ENCODE measurements around the gene PREX1. TPM values are rescaled to one million over a fixed set of nuclear protein-coding genes. Genes with fewer than 3 reads are reported as not detected.

PREX1 gene
- total RNA-seq, 1 donor from 2014 or later: 17.7 TPM

DNA sequence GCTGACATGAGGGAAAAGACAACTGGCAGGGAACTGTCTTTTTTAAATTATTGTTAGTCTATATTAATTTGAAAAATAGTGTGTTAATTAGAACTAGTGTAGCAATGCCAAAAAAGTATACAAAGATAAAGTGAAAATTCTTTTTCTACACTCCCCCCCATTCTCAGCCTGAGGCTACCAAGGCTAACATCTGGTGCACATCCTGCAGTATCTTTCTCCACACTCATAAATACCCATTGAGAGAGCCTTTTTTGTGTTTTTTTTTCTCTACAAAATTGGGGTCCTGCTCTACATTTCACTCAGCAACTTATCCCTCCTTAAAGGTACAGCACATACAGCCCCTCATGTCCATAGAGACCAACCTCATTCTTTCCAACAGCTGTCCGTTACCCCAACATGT lies 20.7 kb downstream of the PREX1 start:
- Histone ChIP-seq H3K27me3 (no peaks in the 10 kb centered on the region), H3K9me3 (no peaks in the 10 kb centered on the region), H3K4me1 (no peaks in the 10 kb centered on the region), H3K36me3 (no peaks in the 10 kb centered on the region), H3K27ac (no peak overlapping the region), H3K4me3 (no peak overlapping the region)
- DNase-seq (ENCODE audit: extremely low spot score in 2 of 2): no peak
- intact Hi-C loops (cut with DNase I): no loop called here
- no peak for TF ChIP-seq POLR2A (IDR thresholded peaks at IDR 0.05)
- TF ChIP-seq POLR2AphosphoS5 (IDR thresholded peaks at IDR 0.05; ENCODE audit: insufficient read depth in 1 of 2, low read depth in 1 of 2): no peak
- no peak for TF ChIP-seq CTCF (IDR thresholded peaks at IDR 0.05)

DNA sequence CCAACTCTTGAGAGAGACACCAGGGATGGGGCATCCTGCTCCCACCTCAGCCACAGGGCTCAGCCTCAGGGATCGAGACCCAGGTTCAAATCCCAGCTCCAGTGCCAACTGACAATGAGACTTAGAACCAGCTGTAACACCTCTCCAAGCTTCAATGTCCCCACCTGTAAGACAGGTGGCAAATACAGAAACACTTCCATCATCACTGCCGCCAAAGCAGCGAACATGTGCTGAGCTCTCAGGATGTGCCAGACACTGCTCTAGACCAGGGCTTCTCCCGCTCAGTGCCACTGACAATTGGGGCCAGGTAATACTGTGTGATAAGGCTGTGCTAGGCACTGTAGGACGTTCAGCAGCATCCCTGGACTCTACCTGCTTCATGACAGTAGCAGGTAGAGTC lies 22.1 kb downstream of the PREX1 start:
- H3K36me3 ChIP-seq: no peaks in the 10 kb centered on the region
- no peak overlapping the region for H3K27ac ChIP-seq
- H3K4me1 ChIP-seq: no peaks in the 10 kb centered on the region
- H3K9me3 ChIP-seq: no peaks in the 10 kb centered on the region
- no peak for TF ChIP-seq POLR2AphosphoS5 (IDR thresholded peaks at IDR 0.05; ENCODE audit: insufficient read depth in 1 of 2, low read depth in 1 of 2)
- no peak for TF ChIP-seq POLR2A (IDR thresholded peaks at IDR 0.05)
- TF ChIP-seq CTCF (IDR thresholded peaks at IDR 0.05): no peak
- no peak overlapping the region for H3K4me3 ChIP-seq
- intact Hi-C loops (cut with DNase I): no loop called here
- no peak for DNase-seq (ENCODE audit: extremely low spot score in 2 of 2)
- no peaks in the 10 kb centered on the region for H3K27me3 ChIP-seq

- no peaks in the 10 kb centered on the region for H3K4me1 ChIP-seq
- H3K36me3 ChIP-seq: no peaks in the 10 kb centered on the region
- intact Hi-C loops (cut with DNase I): no loop called here
- H3K27me3 ChIP-seq: no peaks in the 10 kb centered on the region
- H3K4me3 ChIP-seq: no peak overlapping the region
- TF ChIP-seq POLR2AphosphoS5 (IDR thresholded peaks at IDR 0.05; ENCODE audit: insufficient read depth in 1 of 2, low read depth in 1 of 2): no peak
- no peak for TF ChIP-seq CTCF (IDR thresholded peaks at IDR 0.05)
- TF ChIP-seq POLR2A (IDR thresholded peaks at IDR 0.05): no peak
- no peaks in the 10 kb centered on the region for H3K9me3 ChIP-seq
- no peak overlapping the region for H3K27ac ChIP-seq
- no peak for DNase-seq (ENCODE audit: extremely low spot score in 2 of 2)
Measured at GRCh38 chr20:48805286-48805685, 22.5 kb downstream of the PREX1 start.

- H3K27ac ChIP-seq: no peak overlapping the region
- intact Hi-C loops (cut with DNase I): no loop called here
- no peaks in the 10 kb centered on the region for H3K27me3 ChIP-seq
- DNase-seq (ENCODE audit: extremely low spot score in 2 of 2): no peak
- H3K4me3 ChIP-seq: no peak overlapping the region
- TF ChIP-seq POLR2AphosphoS5 (IDR thresholded peaks at IDR 0.05; ENCODE audit: insufficient read depth in 1 of 2, low read depth in 1 of 2) (no peak), CTCF (IDR thresholded peaks at IDR 0.05) (no peak), POLR2A (IDR thresholded peaks at IDR 0.05) (no peak)
- H3K9me3 ChIP-seq: no peaks in the 10 kb centered on the region
- H3K4me1 ChIP-seq: no peaks in the 10 kb centered on the region
- H3K36me3 ChIP-seq: no peaks in the 10 kb centered on the region
Measured at GRCh38 chr20:48804300-48804980, 23.4 kb downstream of the PREX1 start.

DNA sequence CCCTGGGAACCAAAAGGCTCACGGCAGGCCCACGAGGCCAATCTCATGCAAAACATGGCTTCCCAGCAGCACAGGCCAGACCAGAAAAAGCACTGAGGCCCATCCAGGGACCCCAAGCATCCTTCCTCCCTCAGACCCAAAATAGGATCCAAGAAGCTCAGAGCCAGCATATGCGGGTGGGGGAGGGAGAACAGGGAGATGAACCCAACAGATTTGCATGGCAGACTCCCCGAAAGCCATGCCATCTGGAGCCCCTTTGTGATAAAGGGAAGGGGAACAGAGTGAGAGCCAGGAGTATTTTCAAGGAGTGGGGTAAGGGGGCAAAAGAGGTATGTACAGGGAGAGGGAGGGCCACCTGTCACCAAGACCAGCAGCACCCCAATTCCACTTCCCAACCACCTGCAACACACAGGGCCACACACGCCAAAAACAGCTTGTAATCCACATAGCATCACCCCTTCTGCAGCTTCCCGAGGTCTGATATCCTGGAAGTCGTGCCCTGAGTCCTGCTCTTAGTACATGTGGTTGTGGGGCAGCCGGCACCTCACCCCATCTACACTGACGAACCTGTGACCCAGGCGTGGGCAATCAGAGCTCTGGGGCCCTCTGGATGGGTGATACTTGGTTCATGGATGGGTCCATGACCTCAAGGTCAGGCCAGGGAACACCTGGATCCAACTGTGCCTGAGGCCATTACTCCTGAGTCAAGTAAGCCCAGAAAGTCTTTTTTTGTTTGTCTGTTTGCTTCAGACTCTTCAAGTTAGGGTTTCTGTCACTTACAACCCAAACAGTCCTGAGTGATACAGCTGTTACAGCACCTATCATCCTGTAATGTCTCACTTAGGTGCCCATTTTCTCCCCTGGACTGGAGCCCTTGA lies 24.4 kb downstream of the PREX1 start:
- H3K9me3 ChIP-seq: no peaks in the 10 kb centered on the region
- TF ChIP-seq POLR2A (IDR thresholded peaks at IDR 0.05) (no peak), CTCF (IDR thresholded peaks at IDR 0.05) (no peak), POLR2AphosphoS5 (IDR thresholded peaks at IDR 0.05; ENCODE audit: insufficient read depth in 1 of 2, low read depth in 1 of 2) (no peak)
- H3K4me1 ChIP-seq: no peaks in the 10 kb centered on the region
- no peaks in the 10 kb centered on the region for H3K27me3 ChIP-seq
- no peaks in the 10 kb centered on the region for H3K36me3 ChIP-seq
- no peak overlapping the region for H3K27ac ChIP-seq
- no peak for DNase-seq (ENCODE audit: extremely low spot score in 2 of 2)
- intact Hi-C loops (cut with DNase I): no loop called here
- H3K4me3 ChIP-seq: no peak overlapping the region

Measured in vagina (tissue), 2 donors.